M059J (cell line): ENCODE data around the gene RADIL. TPM values are rescaled to one million over a fixed set of nuclear protein-coding genes. Genes with fewer than 3 reads are reported as not detected.

Experiments used
- DNase-seq: peaks from one replicate; pipeline ENCODE4 v3.0.0-alpha.2; 2012; ENCODE audit warnings: low read depth
- total RNA-seq: library from RNA; depleted of rRNA; stranded (reverse); fragments of >200 nt; shearing (Covaris generic); gene quantifications from 2 replicates; pipeline ENCODE4 v1.2.3, GENCODE V29; 2014

RADIL gene
- total RNA-seq, 1 experiment from 2014 or later, result not detected

GRCh38 chr7:4851459-4852422, 31.8 kb downstream of the RADIL start:
- peak; percentile 47 for DNase-seq

- no peak for DNase-seq
Observed at GRCh38 chr7:4850262-4850795, 33.2 kb downstream of the RADIL start.

GRCh38 chr7:4849390-4849789, 34.1 kb downstream of the RADIL start:
- DNase-seq, result peak; percentile 48

- no peak for DNase-seq
Observed at GRCh38 chr7:4845740-4846142, 37.8 kb downstream of the RADIL start.

- no peak for DNase-seq
Observed at GRCh38 chr7:4842319-4843064, 41.0 kb downstream of the RADIL start.

- no peak for DNase-seq
Observed at GRCh38 chr7:4841836-4842235, 41.7 kb downstream of the RADIL start.

GRCh38 chr7:4841007-4841784, 42.3 kb downstream of the RADIL start:
- DNase-seq, result no peak

GRCh38 chr7:4840079-4840501, 43.4 kb downstream of the RADIL start:
- no peak for DNase-seq

- no peak for DNase-seq
Observed at GRCh38 chr7:4838626-4839334, 44.7 kb downstream of the RADIL start.

- no peak for DNase-seq
Observed at GRCh38 chr7:4837803-4838625, 45.5 kb downstream of the RADIL start.

- DNase-seq, result no peak
Observed at GRCh38 chr7:4837041-4837802, 46.3 kb downstream of the RADIL start.

GRCh38 chr7:4836206-4836661, 47.3 kb downstream of the RADIL start:
- DNase-seq, result no peak

- no peak for DNase-seq
Observed at GRCh38 chr7:4835398-4836205, 47.9 kb downstream of the RADIL start.

GRCh38 chr7:4834601-4835397, 48.7 kb downstream of the RADIL start:
- no peak for DNase-seq

GRCh38 chr7:4833691-4834600, 49.6 kb downstream of the RADIL start:
- no peak for DNase-seq

- DNase-seq, result no peak
Observed at GRCh38 chr7:4833176-4833575, 50.3 kb downstream of the RADIL start.
